ENCODE measurements around the gene ZC3H13.

ZC3H13 gene

GRCh38 chr13:46086421-46086922 lies 33.9 kb upstream of the ZC3H13 start:
- no peak overlapping the region for H3K4me3 ChIP-seq (replicated peaks; ENCODE audit: low read depth, low read length)
- TF ChIP-seq CTCF (IDR thresholded peaks at IDR 0.05; ENCODE audit: low read depth, low read length, missing control alignments) = no peak
- DNase-seq (ENCODE audit: extremely low read depth, low read depth) = no peak

GRCh38 chr13:46085737-46086136 lies 33.2 kb upstream of the ZC3H13 start:
- TF ChIP-seq CTCF (IDR thresholded peaks at IDR 0.05; ENCODE audit: low read depth, low read length, missing control alignments) = no peak
- DNase-seq (ENCODE audit: extremely low read depth, low read depth) = no peak
- no peak overlapping the region for H3K4me3 ChIP-seq (replicated peaks; ENCODE audit: low read depth, low read length)

- DNase-seq (ENCODE audit: extremely low read depth, low read depth) = no peak
- no peak for TF ChIP-seq CTCF (IDR thresholded peaks at IDR 0.05; ENCODE audit: low read depth, low read length, missing control alignments)
- H3K4me3 ChIP-seq (replicated peaks; ENCODE audit: low read depth, low read length) = no peak overlapping the region
These were observed 29.8 kb upstream of the ZC3H13 start for GRCh38 chr13:46082324-46082723.

- H3K4me3 ChIP-seq (replicated peaks; ENCODE audit: low read depth, low read length) = no peak overlapping the region
- no peak for DNase-seq (ENCODE audit: extremely low read depth, low read depth)
- TF ChIP-seq CTCF (IDR thresholded peaks at IDR 0.05; ENCODE audit: low read depth, low read length, missing control alignments) = no peak
These were observed 27.2 kb upstream of the ZC3H13 start for GRCh38 chr13:46079770-46080169.

- DNase-seq (ENCODE audit: extremely low read depth, low read depth) = no peak
- no peak for TF ChIP-seq CTCF (IDR thresholded peaks at IDR 0.05; ENCODE audit: low read depth, low read length, missing control alignments)
- H3K4me3 ChIP-seq (replicated peaks; ENCODE audit: low read depth, low read length) = no peak overlapping the region
These were observed 24.7 kb upstream of the ZC3H13 start for GRCh38 chr13:46077265-46077664.

- H3K4me3 ChIP-seq (replicated peaks; ENCODE audit: low read depth, low read length) = no peak overlapping the region
- TF ChIP-seq CTCF (IDR thresholded peaks at IDR 0.05; ENCODE audit: low read depth, low read length, missing control alignments) = no peak
These were observed 24.3 kb upstream of the ZC3H13 start for GRCh38 chr13:46076827-46077226.

GRCh38 chr13:46075811-46076210 lies 23.3 kb upstream of the ZC3H13 start:
- TF ChIP-seq CTCF (IDR thresholded peaks at IDR 0.05; ENCODE audit: low read depth, low read length, missing control alignments) = no peak
- no peak for DNase-seq (ENCODE audit: extremely low read depth, low read depth)
- H3K4me3 ChIP-seq (replicated peaks; ENCODE audit: low read depth, low read length) = no peak overlapping the region

More at GRCh38 chr13:46076827-46077226, 24.3 kb upstream of the ZC3H13 start:
- no peak for DNase-seq (ENCODE audit: extremely low read depth, low read depth)
